Thymus (tissue), 11 donors: Measurements from ENCODE around the gene SNTG2. TPM values are rescaled to one million over a fixed set of nuclear protein-coding genes. Genes with fewer than 3 reads are reported as not detected.
"Not testable (repeated sequence)": the region's sequence is repeated elsewhere in the genome, so short reads cannot be mapped to it uniquely, and the experiment has no call there.

Source experiments
- DNase-seq, 9 donors: peaks; one replicate each; pipeline ENCODE4 v3.0.0-alpha.2; 2013; ENCODE audit warnings: low spot score in 9 of 9, low read depth in 6 of 9, missing footprints in 1 of 9
- H3K27ac ChIP-seq, 2 donors: one replicate each; pipeline ENCODE4 v1.5.1; 2013; ENCODE audit warnings: control low read depth in 1 of 2, low read depth in 1 of 2, low read length in 1 of 2, mild to moderate bottlenecking in 1 of 2, moderate library complexity in 1 of 2
- H3K27me3 ChIP-seq, 2 donors: one replicate each; pipeline ENCODE4 v1.5.1; 2013; ENCODE audit warnings: low read length in 1 of 2; ENCODE audit not compliant: control insufficient read depth in 2 of 2, insufficient read depth in 1 of 2
- H3K36me3 ChIP-seq, 2 donors: one replicate each; pipeline ENCODE4 v1.5.1; 2013; ENCODE audit warnings: low read length in 1 of 2, mild to moderate bottlenecking in 1 of 2, moderate library complexity in 1 of 2; ENCODE audit not compliant: control insufficient read depth in 2 of 2, insufficient read depth in 2 of 2
- H3K4me1 ChIP-seq, 2 donors: one replicate each; pipeline ENCODE4 v1.5.1; 2013; ENCODE audit warnings: low read length in 2 of 2; ENCODE audit not compliant: control insufficient read depth in 2 of 2, insufficient read depth in 2 of 2
- H3K4me3 ChIP-seq, 2 donors: one replicate each; pipeline ENCODE4 v1.5.1; 2013; ENCODE audit warnings: low read length in 2 of 2, control low read depth in 1 of 2, mild to moderate bottlenecking in 1 of 2
- H3K9me3 ChIP-seq, 2 donors: one replicate each; pipeline ENCODE4 v1.5.1; 2013; ENCODE audit warnings: low read length in 1 of 2, mild to moderate bottlenecking in 1 of 2; ENCODE audit not compliant: control insufficient read depth in 2 of 2, insufficient read depth in 1 of 2
- WGBS: extraction: QIAGEN DNeasy Blood & Tissue Kit; methylation state at CpG from one replicate; pipeline ENCODE4 v1.1.7; 2013; 5-methylcytosine and 5-hydroxymethylcytosine counted together
- polyA plus RNA-seq: library from polyadenylated mRNA; stranded (reverse); fragments of 200-250 nt; gene quantifications from one replicate; pipeline ENCODE4 v1.2.3, GENCODE V29; 2013
- total RNA-seq: library from RNA; stranded (reverse); fragments of 120-200 nt; gene quantifications from one replicate; pipeline ENCODE4 v1.2.4, GENCODE V29; 2013
- donor health status: healthy.

SNTG2 gene
- total and polyA plus RNA-seq, 2 donors = 0.33 to 1.2 TPM

GRCh38 chr2:909764-910379 is 40.8 kb upstream of the SNTG2 start:
- H3K36me3 ChIP-seq, H3K27ac ChIP-seq, H3K27me3 ChIP-seq, H3K4me3 ChIP-seq, H3K4me1 ChIP-seq, H3K9me3 ChIP-seq, DNase-seq: not testable (repeated sequence)
- 89% methylated on average over 27 of the region's 27 CpGs for WGBS

DNA sequence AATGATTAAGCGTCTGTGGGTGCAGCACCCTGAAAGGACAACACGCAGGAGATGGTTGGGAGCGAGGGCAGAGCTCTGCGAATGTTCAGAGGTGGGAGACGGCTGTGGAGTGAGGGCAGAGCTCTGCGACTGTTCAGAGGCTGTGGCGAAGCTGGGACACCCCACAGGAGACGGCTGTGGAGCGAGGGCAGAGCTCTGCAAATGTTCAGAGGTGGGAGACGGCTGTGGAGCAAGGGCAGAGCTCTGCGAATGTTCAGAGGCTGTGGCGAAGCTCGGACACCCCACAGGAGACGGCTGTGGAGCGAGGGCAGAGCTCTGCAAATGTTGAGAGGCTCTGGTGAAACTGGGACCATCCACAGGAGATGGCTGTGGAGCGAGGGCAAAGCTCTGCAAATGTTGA is 40.0 kb upstream of the SNTG2 start:
- Histone ChIP-seq H3K27ac (no peak overlapping the region), H3K9me3 (no peaks in the 10 kb centered on the region), H3K27me3 (no peaks in the 10 kb centered on the region), H3K36me3 (no peaks in the 10 kb centered on the region), H3K4me3 (no peak overlapping the region), H3K4me1 (no peaks in the 10 kb centered on the region)
- DNase-seq = no peak
- 89% methylated on average over 16 of the region's 16 CpGs for WGBS

GRCh38 chr2:915979-916378 is 34.7 kb upstream of the SNTG2 start:
- H3K27ac ChIP-seq = no peak overlapping the region
- no peak for DNase-seq
- H3K9me3 ChIP-seq = no peaks in the 10 kb centered on the region
- H3K36me3 ChIP-seq = no peaks in the 10 kb centered on the region
- H3K4me3 ChIP-seq = no peak overlapping the region
- H3K4me1 ChIP-seq = no peaks in the 10 kb centered on the region
- WGBS = 92% methylated on average over 14 of the region's 14 CpGs
- H3K27me3 ChIP-seq = no peaks in the 10 kb centered on the region

DNA sequence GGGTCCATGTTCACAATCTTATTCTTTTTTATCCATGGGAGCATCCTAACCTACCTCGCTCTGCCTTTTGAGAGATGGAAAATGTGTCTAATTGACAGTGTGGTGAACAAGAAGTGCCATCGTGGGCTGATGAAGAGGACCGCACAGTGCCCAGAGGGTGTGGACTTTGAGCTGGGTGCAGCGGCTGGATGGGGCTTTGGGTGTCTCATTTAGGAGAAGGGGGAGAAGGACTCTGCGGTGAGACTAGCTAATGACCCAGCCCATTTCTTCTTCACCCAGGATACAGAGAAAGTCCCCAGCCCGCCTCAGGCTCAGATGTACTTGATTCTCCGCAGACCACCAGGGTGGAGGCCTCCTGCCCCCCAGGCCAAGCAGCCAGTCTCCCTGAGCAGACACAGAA is 33.7 kb upstream of the SNTG2 start:
- Histone ChIP-seq H3K36me3 (no peaks in the 10 kb centered on the region), H3K27ac (no peak overlapping the region), H3K4me3 (no peak overlapping the region), H3K9me3 (no peaks in the 10 kb centered on the region), H3K4me1 (no peaks in the 10 kb centered on the region), H3K27me3 (no peaks in the 10 kb centered on the region)
- WGBS = 94% methylated on average over 7 of the region's 7 CpGs
- DNase-seq = no peak

DNA sequence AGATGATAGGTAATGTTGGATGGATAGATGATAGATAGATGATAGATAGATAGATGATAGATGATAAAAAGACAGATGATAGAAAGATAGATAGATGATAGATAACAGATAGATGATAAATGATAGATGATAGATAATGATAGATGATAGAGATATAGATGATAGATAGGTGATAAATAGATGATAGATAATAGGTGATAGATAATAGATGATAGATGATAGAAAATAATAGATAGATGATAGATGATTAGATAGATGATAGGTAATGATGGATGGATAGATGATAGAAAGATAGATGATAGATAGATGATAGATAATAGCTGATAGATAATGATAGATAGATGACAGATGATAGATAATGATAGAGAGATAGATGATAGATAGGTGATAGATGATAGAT is 31.0 kb upstream of the SNTG2 start:
- Histone ChIP-seq H3K4me1 (no peaks in the 10 kb centered on the region), H3K27me3 (no peaks in the 10 kb centered on the region), H3K4me3 (no peak overlapping the region), H3K27ac (no peak overlapping the region), H3K36me3 (no peaks in the 10 kb centered on the region), H3K9me3 (no peaks in the 10 kb centered on the region)
- no peak for DNase-seq

GRCh38 chr2:920573-920972 is 30.1 kb upstream of the SNTG2 start:
- H3K4me1 ChIP-seq = no peaks in the 10 kb centered on the region
- no peaks in the 10 kb centered on the region for H3K27me3 ChIP-seq
- no peak overlapping the region for H3K4me3 ChIP-seq
- H3K9me3 ChIP-seq = no peaks in the 10 kb centered on the region
- DNase-seq = no peak
- no peak overlapping the region for H3K27ac ChIP-seq
- 94% methylated on average over 11 of the region's 11 CpGs for WGBS
- H3K36me3 ChIP-seq = no peaks in the 10 kb centered on the region

- WGBS = 95% methylated on average over 13 of the region's 13 CpGs
- DNase-seq = no peak
These were observed 29.6 kb upstream of the SNTG2 start for GRCh38 chr2:920999-921398.

GRCh38 chr2:922185-922584 is 28.5 kb upstream of the SNTG2 start:
- Histone ChIP-seq H3K4me3 (no peak overlapping the region), H3K27ac (no peak overlapping the region), H3K4me1 (no peaks in the 10 kb centered on the region), H3K27me3 (no peaks in the 10 kb centered on the region), H3K36me3 (no peaks in the 10 kb centered on the region), H3K9me3 (peaks cover 0 to 3% of the 10 kb centered on the region in 2 donors)
- WGBS = 94% methylated on average over 10 of the region's 10 CpGs
- DNase-seq = no peak

More at GRCh38 chr2:920999-921398, 29.6 kb upstream of the SNTG2 start:
- no peak overlapping the region for H3K4me3 ChIP-seq
- no peaks in the 10 kb centered on the region for H3K27me3 ChIP-seq
- H3K9me3 ChIP-seq = no peaks in the 10 kb centered on the region
- no peak overlapping the region for H3K27ac ChIP-seq
- no peaks in the 10 kb centered on the region for H3K36me3 ChIP-seq
- no peaks in the 10 kb centered on the region for H3K4me1 ChIP-seq

DNA sequence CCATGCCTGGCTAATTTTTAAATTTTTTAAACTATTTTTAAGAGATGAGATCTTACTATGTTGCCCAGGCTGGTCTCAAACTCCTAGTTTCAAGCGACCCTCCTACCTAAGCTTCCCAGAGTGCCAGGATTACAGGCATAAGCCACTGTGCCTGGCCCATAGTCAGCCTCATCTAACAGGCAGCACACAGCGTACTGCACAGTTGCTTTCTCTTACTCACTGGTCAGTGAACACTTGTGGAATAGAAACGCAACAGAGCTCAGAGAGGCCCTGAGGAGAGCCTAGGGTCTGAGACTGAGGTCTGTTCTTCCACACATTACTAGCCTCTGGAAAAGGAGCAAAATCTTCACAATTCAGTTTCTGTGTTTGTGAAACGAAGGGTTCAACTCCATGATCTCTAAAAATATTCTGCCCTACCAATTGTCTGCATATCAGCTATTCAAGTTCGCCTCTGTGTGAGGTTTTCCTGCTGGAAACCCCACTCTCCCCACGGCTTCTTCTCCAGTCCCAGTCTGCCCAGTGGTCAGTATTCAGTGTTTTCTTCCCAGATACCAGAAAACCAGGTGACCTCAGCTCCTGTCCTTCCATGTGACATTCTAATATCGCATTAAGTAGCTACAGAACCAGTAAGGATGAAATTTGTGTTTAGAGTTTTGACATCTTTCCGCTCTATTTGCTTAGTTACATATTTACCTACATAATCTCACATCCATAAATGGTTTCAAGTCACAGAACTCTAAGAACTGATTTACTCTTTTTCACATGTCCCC is 26.6 kb upstream of the SNTG2 start:
- Histone ChIP-seq H3K9me3 (peaks cover 0 to 7% of the 10 kb centered on the region in 2 donors), H3K4me1 (no peaks in the 10 kb centered on the region), H3K36me3 (no peaks in the 10 kb centered on the region), H3K27ac (no peak overlapping the region), H3K4me3 (no peak overlapping the region), H3K27me3 (no peaks in the 10 kb centered on the region)
- no peak for DNase-seq
- WGBS = 78% methylated on average over 8 of the region's 8 CpGs
